CMK (cell line): Measurements from ENCODE around the gene IL6.
"Not testable (repeated sequence)": the region's sequence is repeated elsewhere in the genome, so short reads cannot be mapped to it uniquely, and the experiment has no call there.

ENCODE experiments used
- DNase-seq: peaks from one replicate; pipeline ENCODE4 v3.0.0-alpha.2; 2010; ENCODE audit warnings: low read depth

The IL6 gene

DNA sequence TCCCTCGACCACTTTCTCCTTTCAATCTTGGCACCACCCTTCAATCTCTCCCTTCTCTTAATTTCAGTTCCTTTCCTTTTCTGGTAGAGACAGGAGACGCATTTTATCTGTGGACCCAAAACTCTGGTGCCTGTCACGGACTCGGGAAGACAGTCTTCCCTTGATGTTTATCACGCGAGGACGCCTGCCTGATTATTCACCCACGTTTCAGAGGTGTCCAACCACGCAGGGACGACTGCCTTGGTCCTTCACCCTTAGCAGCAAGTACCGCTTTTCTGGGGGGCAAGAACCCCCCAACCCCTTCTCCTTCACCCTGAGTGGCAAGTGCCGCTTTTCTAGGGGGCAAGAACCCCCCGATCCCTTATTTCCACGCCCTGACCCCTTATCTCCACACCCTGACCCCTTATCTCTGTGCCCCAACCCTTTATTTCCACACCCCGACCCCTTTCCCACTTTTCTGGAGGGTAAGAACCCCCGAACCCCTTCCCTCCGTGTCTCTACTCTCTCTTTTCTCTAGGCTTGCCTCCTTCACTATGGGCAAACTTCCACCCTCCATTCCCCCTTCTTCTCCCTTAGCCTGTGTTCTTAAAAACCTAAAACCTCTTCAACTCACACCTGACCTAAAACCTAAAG lies 22.9 kb upstream of the IL6 start:
- DNase-seq, result not testable (repeated sequence)

DNA sequence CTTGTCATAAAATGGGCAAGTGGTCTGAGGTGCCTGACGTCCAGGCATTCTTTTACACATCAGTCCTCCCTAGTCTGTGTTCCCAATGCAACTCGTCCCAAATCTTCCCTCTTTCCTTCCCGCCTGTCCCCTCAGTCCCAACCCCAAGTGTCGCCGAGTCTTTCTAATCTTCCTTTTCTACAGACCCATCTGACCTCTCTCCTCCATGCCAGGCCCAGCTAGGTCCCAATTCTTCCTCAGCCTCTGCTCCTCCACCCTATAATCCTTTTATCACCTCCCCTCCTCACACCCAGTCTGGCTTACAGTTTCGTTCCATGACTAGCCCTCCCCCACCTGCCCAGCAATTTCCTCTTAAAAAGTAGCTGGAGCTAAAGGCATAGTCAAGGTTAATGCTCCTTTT lies 22.3 kb upstream of the IL6 start:
- not testable (repeated sequence) for DNase-seq

DNA sequence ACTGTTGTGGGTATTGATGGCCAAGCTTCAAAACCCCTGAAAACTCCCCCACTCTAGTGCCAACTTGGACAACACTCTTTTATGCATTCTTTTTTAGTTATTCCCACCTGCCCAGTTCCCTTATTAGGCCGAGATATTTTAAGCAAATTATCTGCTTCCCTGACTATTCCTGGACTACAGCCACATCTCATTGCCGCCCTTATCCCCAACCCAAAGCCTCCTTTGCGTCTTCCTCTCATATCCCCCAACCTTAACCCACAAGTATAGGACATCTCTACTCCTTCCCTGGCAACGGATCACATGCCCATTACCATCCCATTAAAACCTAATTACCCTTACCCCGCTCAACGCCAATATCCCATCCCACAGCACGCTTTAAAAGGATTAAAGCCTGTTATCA lies 21.1 kb upstream of the IL6 start:
- not testable (repeated sequence) for DNase-seq

DNA sequence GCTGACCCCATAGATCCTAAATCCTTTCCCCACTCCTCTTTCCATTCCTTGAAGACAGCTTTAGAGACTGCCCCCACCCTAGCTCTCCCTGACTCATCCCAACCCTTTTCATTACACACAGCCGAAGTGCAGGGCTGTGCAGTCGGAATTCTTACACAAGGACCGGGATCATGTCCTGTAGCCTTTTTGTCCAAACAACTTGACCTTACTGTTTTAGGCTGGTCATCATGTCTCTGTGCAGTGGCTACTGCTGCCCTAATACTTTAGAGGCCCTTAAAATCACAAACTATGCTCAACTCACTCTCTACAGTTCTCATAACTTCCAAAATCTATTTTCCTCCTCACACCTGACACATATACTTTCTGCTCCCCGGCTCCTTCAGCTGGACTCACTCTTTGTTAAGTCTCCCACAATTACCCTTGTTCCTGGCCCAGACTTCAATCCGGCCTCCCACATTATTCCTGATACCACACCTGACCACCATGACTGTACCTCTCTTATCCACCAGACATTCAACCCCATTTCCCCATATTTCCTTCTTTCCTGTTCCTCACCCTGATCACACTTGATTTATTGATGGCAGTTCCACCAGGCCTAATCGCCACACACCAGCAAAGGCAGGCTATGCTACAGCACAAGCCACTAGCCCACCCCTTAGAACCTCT lies 19.8 kb upstream of the IL6 start:
- DNase-seq, result not testable (repeated sequence)

DNA sequence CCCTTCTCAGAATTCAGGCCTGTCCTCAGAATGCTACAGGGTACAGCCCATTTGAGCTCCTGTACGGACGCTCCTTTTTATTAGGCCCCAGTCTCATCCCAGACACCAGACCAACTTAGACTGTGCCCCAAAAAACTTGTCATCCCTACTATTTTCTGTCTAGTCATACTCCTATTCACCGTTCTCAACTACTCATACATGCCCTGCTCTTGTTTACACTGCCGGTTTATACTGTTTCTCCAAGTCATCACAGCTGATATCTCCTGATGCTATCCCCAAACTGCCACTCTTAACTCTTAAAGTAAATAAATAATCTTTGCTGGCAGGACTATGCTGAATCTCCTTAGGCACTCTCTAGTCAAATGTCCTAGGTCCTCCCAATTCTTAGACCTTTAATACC lies 18.8 kb upstream of the IL6 start:
- not testable (repeated sequence) for DNase-seq

DNA sequence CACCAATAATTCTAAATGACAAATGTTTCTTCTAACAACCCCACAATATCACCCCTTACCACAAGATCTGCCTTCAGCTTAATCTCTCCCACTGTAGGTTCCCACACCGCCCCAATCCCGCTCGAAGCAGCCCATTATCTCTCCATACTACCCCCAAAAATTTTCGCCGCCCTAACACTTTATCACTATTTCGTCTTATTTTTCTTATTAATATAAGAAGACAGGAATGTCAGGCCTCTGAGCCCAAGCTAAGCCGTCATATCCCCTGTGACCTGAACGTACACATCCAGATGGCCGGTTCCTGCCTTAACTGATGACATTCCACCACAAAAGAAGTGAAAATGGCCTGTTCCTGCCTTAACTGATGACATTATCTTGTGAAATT lies 18.3 kb upstream of the IL6 start:
- DNase-seq, result not testable (repeated sequence)

DNA sequence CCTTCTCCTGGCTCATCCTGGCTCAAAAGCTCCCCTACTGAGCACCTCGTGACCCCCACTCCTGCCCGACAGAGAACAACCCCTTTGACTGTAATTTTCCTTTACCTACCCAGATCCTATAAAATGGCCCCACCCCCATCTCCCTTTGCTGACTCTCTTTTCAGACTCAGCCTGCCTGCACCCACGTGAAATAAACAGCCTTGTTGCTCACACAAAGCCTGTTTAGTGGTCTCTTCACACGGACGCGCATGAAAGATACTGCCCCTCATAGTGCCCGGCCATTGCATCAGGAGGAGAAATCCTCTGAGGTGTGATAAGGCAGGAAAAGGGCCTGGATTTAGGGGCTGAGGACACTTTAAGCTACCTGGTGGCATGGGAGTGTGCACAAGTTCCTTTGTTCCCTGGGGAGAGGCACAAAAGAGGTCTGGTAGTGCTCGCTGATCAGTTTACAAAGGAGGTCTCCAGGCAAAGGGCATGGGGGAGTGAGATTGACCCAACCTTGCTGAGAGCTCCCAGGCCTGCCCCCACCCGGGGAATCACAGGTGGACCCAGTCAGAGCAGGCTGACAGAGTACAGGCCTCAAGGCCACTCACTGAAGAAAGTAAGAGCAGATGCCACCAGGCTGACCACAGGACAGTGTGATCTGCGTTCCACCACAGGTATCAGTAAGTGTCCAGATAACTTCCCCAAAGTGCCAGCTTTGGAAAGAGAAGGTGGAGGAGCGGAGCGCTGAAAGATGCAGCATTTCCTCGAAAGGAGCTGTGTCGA lies 17.8 kb upstream of the IL6 start:
- DNase-seq, result not testable (repeated sequence)

DNA sequence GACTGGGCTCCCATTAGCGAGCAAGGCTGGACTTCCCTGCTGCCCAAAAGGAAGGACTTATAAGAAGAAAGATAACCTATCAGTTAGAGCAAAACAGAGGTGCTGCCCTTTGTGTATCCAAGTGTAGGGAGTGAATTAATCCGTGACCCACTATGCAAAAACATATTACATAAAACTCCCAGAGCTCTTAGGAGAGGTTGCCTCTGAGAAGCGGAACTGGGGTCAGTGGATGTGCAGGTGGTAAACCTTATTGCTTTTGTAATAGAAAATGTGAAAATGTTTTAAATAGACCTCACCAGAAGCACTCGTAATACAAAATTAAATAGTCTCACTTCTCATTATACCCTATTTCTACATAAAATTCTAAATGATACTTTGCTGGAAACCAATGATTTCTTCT lies 17.1 kb upstream of the IL6 start:
- no peak for DNase-seq

DNA sequence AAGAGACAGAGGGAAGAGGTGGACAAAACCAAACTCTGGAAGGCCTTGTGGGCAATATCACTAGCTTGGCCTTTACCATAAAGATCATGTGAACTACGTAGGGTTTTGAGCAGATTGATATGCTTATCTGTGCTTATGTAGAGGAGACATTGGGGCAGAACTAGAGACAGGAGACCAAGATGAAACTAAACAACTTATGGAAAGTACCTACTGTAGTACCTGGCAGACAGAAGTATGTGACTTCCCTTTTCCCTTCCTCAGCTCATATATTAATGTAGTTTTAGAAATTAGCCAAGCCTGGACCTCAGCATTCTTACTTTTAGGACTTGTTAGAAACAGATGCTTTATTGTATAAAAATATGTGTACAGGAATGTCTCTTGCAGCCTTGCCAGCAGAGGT lies 14.0 kb upstream of the IL6 start:
- no peak for DNase-seq

DNA sequence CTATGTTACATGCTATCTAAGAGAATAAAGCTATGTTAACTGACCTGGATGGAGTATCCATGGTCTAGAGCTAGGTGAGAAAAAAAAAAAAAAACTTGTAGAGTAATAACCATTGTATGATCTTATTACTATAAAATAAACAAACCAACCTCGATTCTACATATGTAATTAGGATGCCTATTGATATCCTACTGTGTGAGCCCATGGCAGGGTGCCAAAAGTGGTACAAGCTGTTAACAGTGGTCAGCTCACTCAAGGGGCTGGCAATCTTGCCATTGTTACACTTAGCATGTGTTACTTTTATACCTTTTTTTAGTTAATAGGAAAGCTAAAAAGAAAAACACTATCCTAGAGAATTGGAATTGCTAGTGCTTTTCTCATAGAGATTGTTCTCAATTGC lies 13.5 kb upstream of the IL6 start:
- no peak for DNase-seq

DNA sequence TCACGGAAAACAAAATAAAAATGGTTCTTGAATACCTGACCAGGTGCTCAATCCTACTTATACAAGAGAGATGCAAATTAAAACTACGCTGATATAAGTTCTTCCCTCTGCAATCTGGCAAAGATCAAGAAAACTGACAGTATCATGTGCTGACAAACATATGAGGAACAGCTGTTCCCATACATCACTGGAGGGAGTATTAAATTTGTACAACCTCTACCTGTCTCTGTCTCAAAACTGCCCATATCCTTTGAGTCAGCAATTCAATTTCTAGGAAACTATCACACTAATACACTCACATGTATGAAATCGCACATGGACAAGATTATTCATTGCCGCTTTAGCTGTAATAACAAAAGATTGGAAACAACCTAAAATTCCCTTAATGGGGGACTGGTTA lies 11.0 kb upstream of the IL6 start:
- DNase-seq, result no peak

DNA sequence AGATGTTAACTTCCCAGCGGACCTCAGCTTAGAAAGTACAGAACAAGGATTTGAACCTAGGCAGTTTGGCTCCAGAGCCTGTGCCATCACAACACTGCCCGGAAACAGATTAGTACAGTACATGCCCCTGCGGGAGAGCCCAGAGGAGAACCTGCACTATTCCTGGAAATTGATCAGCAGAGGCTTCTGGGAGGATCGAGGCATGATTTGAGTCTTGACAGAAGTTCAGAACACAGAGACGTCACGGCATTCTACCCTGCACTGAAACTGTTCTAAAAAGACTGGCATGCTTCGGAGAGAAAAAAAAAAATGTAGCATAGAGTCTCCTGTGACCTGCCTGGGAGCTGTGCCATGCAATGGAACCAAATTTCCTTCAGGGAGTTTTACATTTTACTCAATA lies 9.2 kb upstream of the IL6 start:
- DNase-seq, result no peak

DNA sequence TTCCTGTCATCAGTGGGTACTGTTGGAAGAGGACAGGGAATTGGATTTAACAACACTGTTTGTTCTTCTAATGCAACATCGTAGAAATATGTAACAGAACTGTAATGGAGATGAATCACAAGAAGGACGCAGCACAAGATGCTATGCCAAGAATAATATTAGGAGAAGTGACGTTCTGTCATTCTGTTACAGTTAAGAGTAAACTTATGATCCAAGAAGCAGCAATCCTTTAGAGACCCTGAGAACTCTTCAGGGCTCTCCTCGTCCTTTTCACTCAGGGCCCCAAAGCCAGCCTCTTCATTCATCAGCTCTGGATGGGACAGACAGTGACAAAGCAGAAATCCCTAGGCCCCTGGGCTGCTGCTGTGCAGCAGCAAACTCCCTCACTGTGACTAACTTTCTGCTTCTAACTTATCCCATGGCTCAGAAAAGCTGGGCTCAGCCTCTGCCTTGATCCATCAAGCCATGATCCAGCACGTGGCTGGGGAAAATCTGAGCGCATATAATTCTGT lies 8.7 kb upstream of the IL6 start:
- DNase-seq, result no peak

DNA sequence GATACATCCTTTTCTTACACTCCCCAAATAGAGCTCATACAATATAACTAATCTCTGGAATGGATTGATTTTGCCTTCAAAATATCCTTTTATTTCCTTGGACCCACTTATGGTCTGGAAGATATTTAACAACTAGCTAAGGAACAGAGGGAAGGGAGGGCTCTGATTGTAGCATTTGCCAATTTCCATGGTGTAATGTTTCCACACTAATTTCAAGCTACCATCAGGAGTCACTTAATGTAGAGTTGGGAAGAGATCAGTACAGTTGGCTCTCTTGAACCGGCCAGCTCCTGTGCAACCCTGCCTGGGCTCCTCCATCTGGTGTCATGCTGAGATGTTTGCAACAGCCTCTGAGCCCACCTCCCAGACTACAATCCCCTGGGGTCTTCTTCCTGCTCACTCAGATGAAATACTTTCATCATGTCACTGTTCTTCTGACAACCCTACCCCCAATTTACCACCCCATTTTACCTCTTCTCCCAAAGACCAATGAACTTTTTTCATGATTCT lies 8.0 kb upstream of the IL6 start:
- DNase-seq, result no peak

DNA sequence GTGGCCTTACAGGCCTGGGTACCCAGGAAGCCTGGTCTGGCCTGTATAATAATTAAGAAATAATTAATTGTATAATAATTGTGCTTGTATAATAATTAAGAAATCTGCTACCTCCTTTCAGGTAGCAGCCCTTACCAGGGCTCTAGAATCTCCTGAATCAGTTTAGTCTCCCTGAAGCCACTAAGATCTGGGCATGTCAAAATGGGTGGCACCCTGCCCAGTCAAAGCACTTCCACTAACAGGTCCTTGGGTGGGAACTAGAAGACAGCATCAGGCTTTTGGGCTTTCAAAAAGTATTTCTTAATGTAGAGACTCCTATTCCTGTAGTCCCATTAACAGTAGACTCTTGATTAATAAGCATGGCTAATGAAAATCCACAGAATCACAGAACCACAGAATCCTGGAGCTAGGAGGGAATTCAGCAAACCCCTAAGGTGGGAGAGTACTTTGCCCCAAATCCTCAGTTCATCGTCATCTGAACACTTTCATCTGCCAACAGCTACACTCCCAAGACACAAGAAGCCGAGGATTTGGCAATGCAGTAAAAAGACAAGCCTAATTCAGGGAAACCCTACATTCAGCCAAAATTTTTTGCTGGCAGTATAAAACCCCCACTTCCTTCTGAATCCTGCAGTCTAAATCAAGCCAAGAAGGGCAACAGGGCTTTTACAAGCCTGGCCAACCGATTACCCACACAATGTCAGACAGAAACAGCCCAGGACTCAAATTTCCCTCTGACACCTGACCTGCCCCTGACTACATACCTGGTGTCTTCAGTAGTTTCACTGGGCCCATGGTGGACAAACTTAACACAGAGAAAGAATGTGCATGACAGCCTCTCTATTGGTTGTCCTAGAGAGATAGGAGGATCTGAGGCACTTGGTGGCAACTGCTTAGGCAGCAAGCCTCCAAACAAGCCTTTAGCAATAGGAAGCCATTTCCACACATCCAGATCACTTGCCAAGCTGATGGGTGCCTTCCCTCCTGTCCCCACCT lies 5.9 kb upstream of the IL6 start:
- DNase-seq, result no peak

DNA sequence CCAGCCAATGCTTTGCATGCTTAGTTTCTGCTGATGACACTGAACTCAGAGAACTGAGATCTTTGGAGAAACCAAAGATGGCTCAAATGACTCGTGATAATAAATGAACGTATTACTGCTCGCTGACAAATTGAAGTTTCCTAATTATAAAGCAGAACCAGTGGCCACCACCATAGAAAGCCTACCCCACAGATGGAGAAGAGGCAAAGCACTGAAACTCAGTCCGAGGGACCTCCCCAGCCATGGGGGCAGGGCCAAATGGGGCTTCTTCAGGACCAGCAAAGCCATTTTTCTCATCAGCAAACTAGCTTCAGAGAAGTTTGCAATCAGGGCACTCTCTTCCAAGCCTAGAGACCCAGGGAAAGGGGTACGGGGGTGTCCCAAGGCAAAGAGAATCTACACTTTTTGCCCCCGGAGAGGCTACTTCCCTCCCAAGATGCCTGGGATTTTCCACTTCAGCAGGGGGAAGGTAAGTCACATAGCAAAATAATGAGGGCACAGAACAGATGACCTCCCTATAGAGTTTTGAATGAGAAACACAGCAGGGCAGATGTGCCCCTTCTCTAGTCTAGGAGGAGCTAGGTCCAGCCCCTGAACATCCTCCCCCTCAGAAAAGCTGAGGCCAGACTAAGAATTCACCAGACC lies 4.3 kb upstream of the IL6 start:
- DNase-seq, result no peak

DNA sequence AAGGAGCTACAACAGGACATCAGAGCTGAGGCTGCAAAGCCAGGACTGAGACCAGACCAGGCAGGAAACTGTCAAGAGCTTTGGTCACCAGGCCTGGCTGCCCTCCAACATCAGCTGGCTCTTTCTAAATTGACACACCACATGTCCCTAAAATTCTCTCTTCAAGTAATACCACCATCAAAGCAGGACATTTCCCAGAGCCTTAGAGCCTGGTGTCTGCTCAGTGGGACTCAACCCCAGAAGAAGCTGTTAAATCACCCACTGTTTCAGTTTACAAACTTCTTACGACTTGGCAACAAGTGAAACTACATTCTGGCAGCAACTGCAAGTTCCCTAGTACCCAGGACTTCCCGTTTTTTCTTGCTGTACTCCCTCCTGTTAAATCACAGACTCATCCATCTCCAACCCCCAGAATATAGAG lies 3.8 kb upstream of the IL6 start:
- no peak for DNase-seq

DNA sequence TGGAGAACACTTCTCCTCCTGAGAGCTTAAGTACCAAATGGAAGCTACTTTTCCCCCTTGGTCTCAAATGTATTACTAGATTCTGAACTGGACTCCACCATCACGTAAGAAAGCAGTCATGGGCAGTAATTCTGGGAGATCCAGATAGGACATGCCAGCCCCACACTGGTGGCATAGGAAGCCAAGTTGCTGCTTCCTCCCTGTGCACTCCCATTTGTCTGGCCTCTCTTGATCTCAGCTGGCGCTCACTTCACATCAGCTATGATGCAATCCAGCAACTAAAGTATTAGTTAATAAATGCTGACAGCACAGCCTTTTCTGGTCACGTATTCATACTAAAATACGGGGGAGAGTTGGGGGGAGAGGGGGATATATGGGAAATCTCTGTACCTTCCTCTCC lies 3.4 kb upstream of the IL6 start:
- no peak for DNase-seq

DNA sequence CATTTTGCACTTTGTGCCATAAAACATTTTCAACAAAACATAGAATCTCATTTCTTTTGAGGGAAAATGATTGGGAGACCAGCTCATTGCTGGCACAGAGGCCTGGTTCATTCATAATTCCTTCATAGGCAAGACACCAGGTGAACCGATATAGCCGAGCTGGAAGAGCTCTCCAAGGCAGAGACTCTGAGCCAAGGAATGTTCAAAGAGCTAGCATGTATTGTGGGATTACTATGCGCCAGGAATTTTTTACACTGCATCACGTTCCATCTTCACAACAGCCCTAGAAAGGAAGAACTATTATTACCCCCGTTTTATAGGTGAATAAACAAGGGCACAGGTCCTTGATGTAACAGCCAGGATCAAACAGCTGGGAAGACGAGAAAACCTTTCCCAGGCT lies 2.1 kb upstream of the IL6 start:
- no peak for DNase-seq

DNA sequence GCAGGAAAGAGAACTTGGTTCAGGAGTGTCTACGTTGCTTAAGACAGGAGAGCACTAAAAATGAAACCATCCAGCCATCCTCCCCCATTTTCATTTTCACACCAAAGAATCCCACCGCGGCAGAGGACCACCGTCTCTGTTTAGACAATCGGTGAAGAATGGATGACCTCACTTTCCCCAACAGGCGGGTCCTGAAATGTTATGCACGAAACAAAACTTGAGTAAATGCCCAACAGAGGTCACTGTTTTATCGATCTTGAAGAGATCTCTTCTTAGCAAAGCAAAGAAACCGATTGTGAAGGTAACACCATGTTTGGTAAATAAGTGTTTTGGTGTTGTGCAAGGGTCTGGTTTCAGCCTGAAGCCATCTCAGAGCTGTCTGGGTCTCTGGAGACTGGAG lies 1.4 kb upstream of the IL6 start:
- DNase-seq, result no peak

DNA sequence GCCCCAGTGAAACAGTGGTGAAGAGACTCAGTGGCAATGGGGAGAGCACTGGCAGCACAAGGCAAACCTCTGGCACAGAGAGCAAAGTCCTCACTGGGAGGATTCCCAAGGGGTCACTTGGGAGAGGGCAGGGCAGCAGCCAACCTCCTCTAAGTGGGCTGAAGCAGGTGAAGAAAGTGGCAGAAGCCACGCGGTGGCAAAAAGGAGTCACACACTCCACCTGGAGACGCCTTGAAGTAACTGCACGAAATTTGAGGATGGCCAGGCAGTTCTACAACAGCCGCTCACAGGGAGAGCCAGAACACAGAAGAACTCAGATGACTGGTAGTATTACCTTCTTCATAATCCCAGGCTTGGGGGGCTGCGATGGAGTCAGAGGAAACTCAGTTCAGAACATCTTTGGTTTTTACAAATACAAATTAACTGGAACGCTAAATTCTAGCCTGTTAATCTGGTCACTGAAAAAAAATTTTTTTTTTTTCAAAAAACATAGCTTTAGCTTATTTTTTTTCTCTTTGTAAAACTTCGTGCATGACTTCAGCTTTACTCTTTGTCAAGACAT lies 574 bp upstream of the IL6 start:
- DNase-seq, result no peak
